Left lobe of liver (tissue), 2 donors: ENCODE results near the gene SLC15A5. TPM values are rescaled to one million over a fixed set of nuclear protein-coding genes. Genes with fewer than 3 reads are reported as not detected.

Source experiments
- ATAC-seq: fragments of 200-7000 bp; cut with Tn5 transposase; one replicate; pipeline ENCODE4 v1.9.1; 2020; ENCODE audit warnings: mild to moderate bottlenecking, moderate library complexity
- DNase-seq: peaks from one replicate; pipeline ENCODE4 v3.0.0-alpha.2; 2020; ENCODE audit warnings: low spot score
- total RNA-seq: library from RNA; stranded (reverse); gene quantifications from one replicate; pipeline ENCODE4 v1.2.1, GENCODE V29; 2021
- donor health status: DM: no; HTN: no; CAD: no; lungs with moderate emphysema.
- donor health status: DM: no; HTN: yes; CAD: no.

The SLC15A5 gene
- not detected for total RNA-seq

- ATAC-seq, result no peak
- DNase-seq, result no peak
Observed at GRCh38 chr12:16277585-16277984, at the start of gene SLC15A5. SLC15A5 (minus strand) TSS chr12:16277685; CDS start chr12:16277685, 0 bp downstream.

GRCh38 chr12:16325426-16325825 lies 47.9 kb upstream of the SLC15A5 start:
- DNase-seq, result no peak
- no peak for ATAC-seq

GRCh38 chr12:16324772-16325171 lies 47.3 kb upstream of the SLC15A5 start:
- no peak for DNase-seq

GRCh38 chr12:16324272-16324671 lies 46.8 kb upstream of the SLC15A5 start:
- ATAC-seq, result peak; percentile 64

More at GRCh38 chr12:16324772-16325171, 47.3 kb upstream of the SLC15A5 start:
- ATAC-seq, result no peak

GRCh38 chr12:16323638-16324037 lies 46.2 kb upstream of the SLC15A5 start:
- ATAC-seq, result no peak
- DNase-seq, result no peak

More at GRCh38 chr12:16324272-16324671, 46.8 kb upstream of the SLC15A5 start:
- no peak for DNase-seq

- no peak for DNase-seq
- no peak for ATAC-seq
Observed at GRCh38 chr12:16323010-16323409, 45.5 kb upstream of the SLC15A5 start.

GRCh38 chr12:16310934-16311333 lies 33.4 kb upstream of the SLC15A5 start:
- DNase-seq, result no peak
- peak; percentile 51 for ATAC-seq

GRCh38 chr12:16307856-16308475 lies 30.5 kb upstream of the SLC15A5 start:
- DNase-seq, result no peak

GRCh38 chr12:16303939-16304338 lies 26.5 kb upstream of the SLC15A5 start:
- DNase-seq (no peak), ATAC-seq (no peak)

More at GRCh38 chr12:16307856-16308475, 30.5 kb upstream of the SLC15A5 start:
- ATAC-seq, result no peak

- no peak for ATAC-seq
- no peak for DNase-seq
Observed at GRCh38 chr12:16300736-16301135, 23.3 kb upstream of the SLC15A5 start.

- DNase-seq, result no peak
- ATAC-seq, result no peak
Observed at GRCh38 chr12:16300122-16300521, 22.6 kb upstream of the SLC15A5 start.

GRCh38 chr12:16299403-16299802 lies 21.9 kb upstream of the SLC15A5 start:
- ATAC-seq, result no peak

GRCh38 chr12:16297521-16297920 lies 20.0 kb upstream of the SLC15A5 start:
- no peak for ATAC-seq
- no peak for DNase-seq

More at GRCh38 chr12:16299403-16299802, 21.9 kb upstream of the SLC15A5 start:
- DNase-seq, result no peak

- DNase-seq (no peak), ATAC-seq (no peak)
Observed at GRCh38 chr12:16294376-16294956, 17.0 kb upstream of the SLC15A5 start.

GRCh38 chr12:16291032-16291431 lies 13.5 kb upstream of the SLC15A5 start:
- no peak for ATAC-seq

GRCh38 chr12:16285586-16285985 lies 8.1 kb upstream of the SLC15A5 start:
- ATAC-seq, result no peak
- DNase-seq, result no peak

More at GRCh38 chr12:16291032-16291431, 13.5 kb upstream of the SLC15A5 start:
- no peak for DNase-seq

GRCh38 chr12:16282978-16283377 lies 5.5 kb upstream of the SLC15A5 start:
- no peak for DNase-seq
- no peak for ATAC-seq

- DNase-seq (no peak), ATAC-seq (no peak)
Observed at GRCh38 chr12:16282081-16282480, 4.6 kb upstream of the SLC15A5 start.

- DNase-seq, result peak; percentile 49
- ATAC-seq, result peak; percentile 95
Observed at GRCh38 chr12:16281157-16281556, 3.7 kb upstream of the SLC15A5 start.

- DNase-seq (no peak), ATAC-seq (no peak)
Observed at GRCh38 chr12:16272222-16272621, 5.3 kb downstream of the SLC15A5 start.

- ATAC-seq, result no peak
- DNase-seq, result no peak
Observed at GRCh38 chr12:16271062-16271461, 6.4 kb downstream of the SLC15A5 start.

GRCh38 chr12:16269946-16270345 lies 7.5 kb downstream of the SLC15A5 start:
- ATAC-seq, result no peak

GRCh38 chr12:16266085-16266484 lies 11.4 kb downstream of the SLC15A5 start:
- DNase-seq, result no peak
- peak; percentile 49 for ATAC-seq

More at GRCh38 chr12:16269946-16270345, 7.5 kb downstream of the SLC15A5 start:
- DNase-seq, result no peak
